ENCODE results near the gene CPNE2. TPM values are rescaled to one million over a fixed set of nuclear protein-coding genes. Genes with fewer than 3 reads are reported as not detected.

The CPNE2 gene
- polyA plus RNA-seq, 1 donor (not counting 4 experiments of a cell fraction or from before 2014, with no cell fraction given): 26.5 TPM

DNA sequence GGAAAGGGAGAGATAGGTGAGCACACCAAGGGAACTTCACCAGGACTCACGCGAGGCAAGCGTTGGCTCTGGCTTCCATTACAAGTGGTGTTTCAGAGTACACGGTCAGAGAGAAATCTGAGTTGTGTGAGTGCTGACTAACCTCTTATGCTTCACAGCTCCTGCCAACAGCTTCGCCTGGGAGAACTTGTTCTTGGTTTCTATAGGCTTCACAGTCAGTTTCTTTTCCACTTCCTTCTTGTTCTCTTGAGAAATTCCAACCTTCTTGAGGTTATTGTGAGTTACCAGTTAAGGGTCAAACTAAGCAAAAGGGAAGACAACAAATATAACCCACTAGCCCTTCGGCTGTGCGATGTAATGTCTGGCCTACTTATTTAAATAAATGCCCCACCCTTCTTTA lies 74.6 kb downstream of the CPNE2 start:
- Histone ChIP-seq H2AFZ (ENCODE audit: control insufficient read depth, low read length) (no peak overlapping the region), H4K20me1 (ENCODE audit: control insufficient read depth, extremely low read depth, insufficient read depth, low read length) (no peaks in the 10 kb centered on the region), H3K79me2 (ENCODE audit: control insufficient read depth, insufficient read depth, low read length) (no peaks in the 10 kb centered on the region), H3K36me3 (ENCODE audit: control insufficient read depth in 2 of 2, extremely low read depth in 1 of 2, insufficient read depth in 2 of 2, low read length in 2 of 2) (peaks cover 11 to 27% of the 10 kb centered on the region in 2 experiments), H3K27me3 (ENCODE audit: control insufficient read depth, extremely low read depth, insufficient read depth, low read length) (no peaks in the 10 kb centered on the region), H3K4me1 (ENCODE audit: control insufficient read depth, extremely low read depth, insufficient read depth, low read length) (peaks cover 25% of the 10 kb centered on the region), H3K9me1 (ENCODE audit: control insufficient read depth, extremely low read depth, insufficient read depth, low read length) (peaks cover 4% of the 10 kb centered on the region), H3K9ac (ENCODE audit: control insufficient read depth, extremely low read depth, insufficient read depth, low read length) (no peak overlapping the region), H3K27ac (ENCODE audit: control insufficient read depth, insufficient read depth, low read length) (peak overlapping the region; percentile 32), H3K4me3 (ENCODE audit: control insufficient read depth in 2 of 3, extremely low read depth in 1 of 3, insufficient read depth in 2 of 3, low read depth in 1 of 3, low read length in 3 of 3) (peak overlapping the region in 1 of 3 experiments; percentile 25), H3K9me3 (ENCODE audit: control insufficient read depth, low read depth, low read length) (no peaks in the 10 kb centered on the region), H3K4me2 (ENCODE audit: control insufficient read depth, extremely low read depth, insufficient read depth, low read depth, low read length) (peak overlapping the region; percentile 58)
- dilution Hi-C loops (cut with MboI; ENCODE audit: extremely low pct_ligation_motif_present, low sequenced_read_pairs): no loop called here
- no peak for TF ChIP-seq EZH2 (IDR thresholded peaks at IDR 0.05; ENCODE audit: low read length)
- TF ChIP-seq, protein P1, sequence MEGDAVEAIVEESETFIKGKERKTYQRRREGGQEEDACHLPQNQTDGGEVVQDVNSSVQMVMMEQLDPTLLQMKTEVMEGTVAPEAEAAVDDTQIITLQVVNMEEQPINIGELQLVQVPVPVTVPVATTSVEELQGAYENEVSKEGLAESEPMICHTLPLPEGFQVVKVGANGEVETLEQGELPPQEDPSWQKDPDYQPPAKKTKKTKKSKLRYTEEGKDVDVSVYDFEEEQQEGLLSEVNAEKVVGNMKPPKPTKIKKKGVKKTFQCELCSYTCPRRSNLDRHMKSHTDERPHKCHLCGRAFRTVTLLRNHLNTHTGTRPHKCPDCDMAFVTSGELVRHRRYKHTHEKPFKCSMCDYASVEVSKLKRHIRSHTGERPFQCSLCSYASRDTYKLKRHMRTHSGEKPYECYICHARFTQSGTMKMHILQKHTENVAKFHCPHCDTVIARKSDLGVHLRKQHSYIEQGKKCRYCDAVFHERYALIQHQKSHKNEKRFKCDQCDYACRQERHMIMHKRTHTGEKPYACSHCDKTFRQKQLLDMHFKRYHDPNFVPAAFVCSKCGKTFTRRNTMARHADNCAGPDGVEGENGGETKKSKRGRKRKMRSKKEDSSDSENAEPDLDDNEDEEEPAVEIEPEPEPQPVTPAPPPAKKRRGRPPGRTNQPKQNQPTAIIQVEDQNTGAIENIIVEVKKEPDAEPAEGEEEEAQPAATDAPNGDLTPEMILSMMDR (optimal IDR thresholded peaks at IDR 0.05 in 1 of 3, IDR thresholded peaks at IDR 0.05 in 1 of 3, conservative IDR thresholded peaks at IDR 0.05 in 1 of 3; ENCODE audit: extremely low read depth in 1 of 3, insufficient read depth in 2 of 3, low read length in 3 of 3): no peak
- no peak for DNase-seq (ENCODE audit: low read depth, low spot score)
- peak; percentile 98 for FAIRE-seq

DNA sequence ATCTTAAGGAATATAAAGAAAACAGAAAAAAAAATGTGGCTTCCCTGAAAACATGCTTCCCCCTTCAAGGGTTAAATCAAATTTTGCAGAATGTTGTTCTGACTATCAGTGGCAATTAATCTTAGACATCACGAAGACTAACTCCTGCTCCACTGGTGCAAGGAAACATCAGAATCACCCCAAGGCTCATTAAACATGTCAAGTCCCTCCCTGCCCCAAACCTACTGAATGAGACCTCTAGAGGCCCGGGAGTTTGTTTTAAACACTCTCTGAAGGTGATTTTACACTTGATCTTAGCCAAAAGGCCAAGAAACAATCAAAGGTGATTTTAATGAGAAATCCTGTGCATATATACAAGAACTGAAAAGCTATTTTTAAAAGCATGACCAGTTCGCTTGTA lies 75.2 kb downstream of the CPNE2 start:
- DNase-seq (ENCODE audit: low read depth, low spot score) (no peak), FAIRE-seq (no peak)
- H3K36me3 ChIP-seq (ENCODE audit: control insufficient read depth in 2 of 2, extremely low read depth in 1 of 2, insufficient read depth in 2 of 2, low read length in 2 of 2): peaks cover 14 to 28% of the 10 kb centered on the region in 2 experiments
- H3K79me2 ChIP-seq (ENCODE audit: control insufficient read depth, insufficient read depth, low read length): no peaks in the 10 kb centered on the region
- TF ChIP-seq, protein P1 (optimal IDR thresholded peaks at IDR 0.05 in 1 of 3, IDR thresholded peaks at IDR 0.05 in 1 of 3, conservative IDR thresholded peaks at IDR 0.05 in 1 of 3; ENCODE audit: extremely low read depth in 1 of 3, insufficient read depth in 2 of 3, low read length in 3 of 3): no peak
- no peak for TF ChIP-seq EZH2 (IDR thresholded peaks at IDR 0.05; ENCODE audit: low read length)
- peak overlapping the region; percentile 32 for H3K27ac ChIP-seq (ENCODE audit: control insufficient read depth, insufficient read depth, low read length)
- H3K4me3 ChIP-seq (ENCODE audit: control insufficient read depth in 2 of 3, extremely low read depth in 1 of 3, insufficient read depth in 2 of 3, low read depth in 1 of 3, low read length in 3 of 3): no peak overlapping the region
- H2AFZ ChIP-seq (ENCODE audit: control insufficient read depth, low read length): no peak overlapping the region
- no peaks in the 10 kb centered on the region for H4K20me1 ChIP-seq (ENCODE audit: control insufficient read depth, extremely low read depth, insufficient read depth, low read length)
- peaks cover 4% of the 10 kb centered on the region for H3K9me1 ChIP-seq (ENCODE audit: control insufficient read depth, extremely low read depth, insufficient read depth, low read length)
- peaks cover 25% of the 10 kb centered on the region for H3K4me1 ChIP-seq (ENCODE audit: control insufficient read depth, extremely low read depth, insufficient read depth, low read length)
- dilution Hi-C loops (cut with MboI; ENCODE audit: extremely low pct_ligation_motif_present, low sequenced_read_pairs): no loop called here
- H3K4me2 ChIP-seq (ENCODE audit: control insufficient read depth, extremely low read depth, insufficient read depth, low read depth, low read length): peak overlapping the region; percentile 58
- no peaks in the 10 kb centered on the region for H3K9me3 ChIP-seq (ENCODE audit: control insufficient read depth, low read depth, low read length)
- no peaks in the 10 kb centered on the region for H3K27me3 ChIP-seq (ENCODE audit: control insufficient read depth, extremely low read depth, insufficient read depth, low read length)
- no peak overlapping the region for H3K9ac ChIP-seq (ENCODE audit: control insufficient read depth, extremely low read depth, insufficient read depth, low read length)

Measured in keratinocyte (primary cell).